CD4-positive, alpha-beta T cell treated with Interleukin-15 for 4 hours (primary cell): ENCODE results near the gene RFNG.
"Not testable (repeated sequence)": the region's sequence is repeated elsewhere in the genome, so short reads cannot be mapped to it uniquely, and the experiment has no call there.

ENCODE experiments used
- DNase-seq: peaks from one replicate; pipeline ENCODE4 v3.0.0-alpha.2; 2020; ENCODE audit warnings: low spot score

Gene RFNG

DNA sequence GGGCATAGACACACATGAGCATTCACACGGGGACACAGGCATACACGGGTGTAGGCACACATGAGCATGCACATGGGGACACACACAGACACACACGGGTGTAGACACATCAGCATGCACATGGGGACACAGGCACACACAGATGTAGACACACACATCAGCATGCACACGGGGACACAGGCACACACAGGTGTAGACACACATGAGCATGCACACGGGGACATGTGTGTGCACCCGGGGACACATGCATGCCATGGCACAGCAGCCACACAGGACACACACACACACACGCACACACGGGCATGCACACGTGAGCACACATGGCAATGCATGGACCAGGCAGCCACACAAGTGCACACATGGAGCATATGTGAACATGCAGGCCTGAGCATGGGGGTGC lies 9.0 kb downstream of the RFNG start:
- DNase-seq: no peak

- DNase-seq: no peak
Observed at GRCh38 chr17:82041144-82041814, 10.3 kb downstream of the RFNG start.

- no peak for DNase-seq
Observed at GRCh38 chr17:82039695-82040299, 11.8 kb downstream of the RFNG start.

- not testable (repeated sequence) for DNase-seq
Observed at GRCh38 chr17:82038796-82039409, 12.7 kb downstream of the RFNG start.

GRCh38 chr17:82037889-82038195 lies 13.8 kb downstream of the RFNG start:
- no peak for DNase-seq

DNA sequence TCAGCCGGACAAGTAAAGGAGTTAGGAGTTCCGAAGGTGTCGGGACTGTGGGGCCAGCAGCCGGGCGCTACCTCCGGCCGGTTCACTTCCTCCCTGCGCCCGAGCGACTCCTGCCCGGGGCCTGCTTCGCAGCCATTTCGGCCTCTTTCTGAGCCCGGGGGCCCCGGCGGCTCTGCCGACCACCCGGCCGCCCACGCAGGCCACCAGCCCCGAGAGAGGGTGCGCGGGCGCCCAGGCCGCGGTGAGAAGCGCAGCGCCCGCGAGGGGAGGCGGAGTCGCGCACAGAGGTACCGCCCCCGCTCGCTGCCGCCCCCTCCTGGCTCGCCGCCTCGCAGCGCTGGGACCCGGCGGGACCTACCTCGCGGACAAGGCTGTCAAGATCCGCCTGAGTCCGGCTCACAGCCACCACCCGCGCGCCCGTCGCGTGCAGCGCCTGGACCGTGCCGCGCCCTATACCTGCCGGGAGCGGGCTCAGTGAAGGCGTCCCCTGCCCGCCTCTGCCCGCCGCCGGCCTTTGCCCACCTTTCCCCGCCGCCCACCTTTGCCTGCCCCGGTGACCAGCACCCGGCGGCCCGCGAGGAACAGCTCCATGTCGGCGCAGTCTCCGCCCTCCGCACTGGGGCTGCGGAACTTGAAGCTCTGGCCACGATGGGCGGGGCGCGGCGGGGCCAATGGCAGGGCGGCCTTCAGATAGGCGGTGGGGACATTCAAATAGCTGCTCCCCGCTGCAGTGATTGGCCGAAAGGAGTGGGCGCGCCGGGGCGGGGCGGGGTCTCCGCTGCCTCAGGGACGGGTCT lies 14.3 kb downstream of the RFNG start, which contains the start of gene DCXR:
DCXR (minus strand) TSS at position 606 of the 797 bp plus-strand sequence; CDS start at position 591, 15 bp downstream.
- DNase-seq: peak; percentile 95

GRCh38 chr17:82036634-82037091 lies 14.9 kb downstream of the RFNG start:
- DNase-seq: no peak

DNA sequence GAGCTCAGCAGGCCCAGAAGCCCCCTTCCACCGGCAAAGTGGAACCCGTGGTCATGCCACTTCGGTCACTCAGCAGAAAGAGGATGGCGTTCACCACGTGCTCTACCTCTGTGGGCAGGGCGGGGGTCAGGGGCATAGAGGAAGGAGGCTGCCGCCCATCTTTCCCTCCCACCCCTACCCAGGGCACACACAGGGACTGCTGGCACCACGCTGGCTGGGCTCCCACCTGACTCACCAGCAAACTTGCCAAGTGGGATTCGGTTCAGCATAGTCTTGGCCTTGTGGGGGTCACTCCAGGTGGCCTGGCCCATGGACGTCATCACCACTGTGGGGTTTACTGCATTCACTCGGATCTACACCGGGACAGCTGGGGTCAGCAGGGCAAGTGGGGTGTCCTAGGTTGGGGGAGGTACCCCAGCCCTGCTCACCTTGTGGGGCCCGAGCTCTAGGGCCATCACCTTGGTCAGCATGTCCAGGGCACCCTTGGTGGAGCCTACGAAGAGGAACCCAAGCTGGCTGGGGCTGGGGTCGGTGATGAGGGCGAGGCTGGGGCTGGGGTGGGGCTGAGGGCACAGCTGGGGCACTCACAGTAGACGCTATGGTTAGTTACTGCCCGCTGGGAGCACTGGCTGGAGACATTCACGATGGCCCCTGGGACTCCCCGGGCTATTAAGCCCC lies 15.5 kb downstream of the RFNG start:
- DNase-seq: no peak

DNA sequence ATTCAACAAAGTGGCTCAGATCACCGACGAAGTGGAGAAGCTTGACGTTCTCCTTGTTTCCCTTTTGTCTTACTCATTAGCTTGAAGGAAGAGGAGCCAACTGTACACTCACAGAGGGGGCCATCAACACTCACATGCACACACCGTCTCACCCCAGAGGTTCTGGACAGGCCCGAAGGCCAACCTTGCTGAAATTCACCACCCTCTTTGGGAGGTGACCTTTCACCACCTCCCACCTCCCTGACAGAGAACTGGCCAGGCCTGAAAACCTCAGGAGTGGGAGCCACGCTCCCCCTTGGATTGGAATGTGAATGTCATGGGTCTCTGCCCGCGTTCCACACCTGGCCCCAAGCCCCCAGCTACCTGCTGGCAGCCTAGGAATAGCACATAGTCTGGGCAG lies 16.1 kb downstream of the RFNG start:
- no peak for DNase-seq

DNA sequence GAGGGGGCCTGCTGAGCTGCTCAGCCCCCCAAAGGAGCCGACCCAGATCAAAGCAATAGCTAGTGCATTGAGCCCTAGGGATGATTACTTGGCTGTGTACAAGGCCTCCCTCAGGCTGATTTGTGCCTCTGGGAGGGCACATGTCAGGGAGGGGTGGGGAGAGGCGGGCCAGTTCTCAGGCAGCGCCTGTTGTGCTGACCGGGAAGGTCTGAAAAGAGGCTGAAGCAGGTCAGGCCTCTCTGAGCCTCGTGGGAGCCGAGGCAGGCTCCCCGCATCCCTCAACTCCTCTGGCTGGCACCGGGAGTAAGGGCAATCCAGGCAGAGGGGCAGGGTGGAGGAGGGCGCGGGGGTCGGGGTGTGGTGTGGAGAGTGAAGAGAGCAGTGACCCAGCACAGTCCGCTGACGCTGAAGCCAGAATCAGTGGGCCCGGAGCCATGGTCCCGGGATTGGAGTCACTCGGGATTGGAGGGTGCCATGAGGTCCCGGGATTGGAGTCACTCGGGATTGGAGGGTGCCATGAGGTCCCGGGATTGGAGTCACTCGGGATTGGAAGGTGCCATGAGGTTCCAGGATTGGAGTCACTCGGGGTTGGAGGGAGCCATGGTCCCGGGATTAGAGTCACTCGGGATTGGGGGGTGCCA lies 17.1 kb downstream of the RFNG start:
- DNase-seq: no peak

GRCh38 chr17:82033359-82034085 lies 18.1 kb downstream of the RFNG start:
- DNase-seq: no peak

GRCh38 chr17:82031885-82032627 lies 19.6 kb downstream of the RFNG start:
- DNase-seq: peak; percentile 22

- no peak for DNase-seq
Observed at GRCh38 chr17:82031303-82031884, 20.2 kb downstream of the RFNG start, which contains the start of gene RAC3. Gene RAC3 (plus strand): TSS chr17:82031678. CDS start chr17:82031762, 84 bp downstream.

DNA sequence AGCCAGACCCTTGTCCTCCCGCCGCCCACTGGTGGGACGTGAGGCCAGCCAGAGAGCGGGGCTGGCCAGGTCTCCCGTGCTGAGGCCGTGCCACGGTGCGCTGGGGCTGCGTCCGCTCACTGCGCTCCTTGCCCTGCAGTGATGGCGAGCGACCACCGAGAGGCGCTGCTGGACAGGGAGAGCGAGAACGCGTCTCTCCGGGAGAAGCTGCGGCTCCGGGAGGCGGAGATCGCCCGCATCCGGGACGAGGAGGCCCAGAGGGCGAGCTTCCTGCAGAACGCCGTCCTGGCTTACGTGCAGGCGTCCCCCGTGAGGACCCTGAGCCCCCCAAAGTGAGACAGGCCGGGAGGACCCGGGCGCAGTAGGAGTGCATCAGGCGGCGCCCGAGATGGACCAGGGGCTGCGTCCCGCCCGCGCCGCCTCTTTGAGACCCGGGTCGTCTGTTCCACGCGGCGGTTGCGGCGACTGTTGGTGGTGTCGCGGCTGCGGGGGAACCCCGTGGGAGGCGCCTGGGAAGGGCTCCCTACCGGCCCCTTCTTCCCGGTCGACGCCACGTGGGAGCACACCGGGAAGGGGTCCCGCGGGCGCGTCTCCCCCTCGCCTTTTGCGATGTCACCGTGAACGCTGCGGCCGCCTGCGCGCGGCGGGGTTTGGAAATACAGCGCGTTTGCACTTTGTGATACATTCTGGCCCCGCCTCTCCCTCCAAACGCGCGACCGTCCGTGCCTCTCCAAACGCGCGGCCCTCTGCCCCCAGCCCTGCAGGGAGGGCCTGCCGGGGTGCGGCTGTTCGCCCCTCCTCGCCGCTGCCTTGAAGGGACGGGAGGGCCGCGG lies 20.9 kb downstream of the RFNG start:
- peak; percentile 84 for DNase-seq

- DNase-seq: no peak
Observed at GRCh38 chr17:82029990-82030469, 21.6 kb downstream of the RFNG start.

DNA sequence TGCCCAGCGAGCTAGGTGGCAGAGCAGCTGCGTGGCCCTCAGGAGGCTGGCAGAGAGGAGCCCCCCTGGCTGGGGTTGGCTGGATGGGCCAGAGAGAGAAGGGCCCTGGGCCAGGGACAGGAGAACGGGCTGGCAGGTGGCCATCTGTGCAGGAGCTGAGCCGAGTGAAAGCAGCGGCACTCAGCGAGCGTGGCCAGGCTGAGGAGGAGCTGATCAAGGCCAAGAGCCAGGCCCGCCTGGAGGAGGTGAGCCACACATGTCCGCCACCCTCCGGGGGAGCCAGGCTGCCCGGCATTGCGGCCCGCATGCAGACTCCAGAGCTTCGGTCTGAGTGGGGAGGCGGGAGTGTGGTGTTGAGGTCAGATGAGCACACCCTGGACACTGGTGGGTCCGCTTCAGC lies 22.2 kb downstream of the RFNG start:
- no peak for DNase-seq

GRCh38 chr17:82028966-82029365 lies 22.6 kb downstream of the RFNG start:
- no peak for DNase-seq

DNA sequence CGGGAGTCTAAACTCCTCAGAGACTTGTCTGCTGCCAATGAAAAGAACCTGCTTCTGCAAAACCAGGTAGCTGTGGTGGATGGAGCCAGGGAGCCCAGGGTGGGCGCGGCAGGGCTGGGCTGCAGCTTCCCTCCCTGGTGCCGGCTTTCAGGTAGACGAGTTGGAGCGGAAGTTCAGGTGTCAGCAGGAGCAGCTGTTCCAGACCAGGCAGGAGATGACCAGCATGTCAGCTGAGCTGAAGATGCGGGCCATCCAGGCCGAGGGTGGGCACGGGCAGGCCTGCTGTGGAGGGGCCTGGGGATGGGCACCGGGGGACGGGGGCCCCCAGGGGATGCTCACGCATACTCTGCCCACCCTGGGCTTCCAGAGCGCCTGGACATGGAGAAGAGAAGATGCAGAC lies 23.4 kb downstream of the RFNG start:
- DNase-seq: no peak
